GM21737 (cell line): Measurements from ENCODE around the gene USP32.
"Not testable (repeated sequence)": the region's sequence is repeated elsewhere in the genome, so short reads cannot be mapped to it uniquely, and the experiment has no call there.

Experiments used
- ATAC-seq: cut with Tn5 transposase; IDR thresholded peaks from one replicate; pipeline ENCODE4 v1.9.1; 2021; ENCODE audit warnings: mild to moderate bottlenecking, moderate library complexity; ENCODE audit not compliant: unreplicated experiment

The USP32 gene

GRCh38 chr17:60247836-60248461, 144.0 kb downstream of the USP32 start:
- ATAC-seq = no peak

GRCh38 chr17:60244656-60245055, 147.3 kb downstream of the USP32 start:
- ATAC-seq = no peak

GRCh38 chr17:60240290-60240689, 151.6 kb downstream of the USP32 start:
- ATAC-seq = no peak

GRCh38 chr17:60231691-60232090, 160.2 kb downstream of the USP32 start:
- ATAC-seq = no peak

- no peak for ATAC-seq
Measured at GRCh38 chr17:60231234-60231633, 160.7 kb downstream of the USP32 start.

- no peak for ATAC-seq
Measured at GRCh38 chr17:60230358-60230757, 161.6 kb downstream of the USP32 start.

- ATAC-seq = no peak
Measured at GRCh38 chr17:60229188-60229802, 162.6 kb downstream of the USP32 start.

- ATAC-seq = not testable (repeated sequence)
Measured at GRCh38 chr17:60227276-60227675, 164.7 kb downstream of the USP32 start.

GRCh38 chr17:60224064-60224463, 167.9 kb downstream of the USP32 start:
- ATAC-seq = no peak

GRCh38 chr17:60223456-60223855, 168.5 kb downstream of the USP32 start:
- no peak for ATAC-seq

- ATAC-seq = not testable (repeated sequence)
Measured at GRCh38 chr17:60218774-60219173, 173.2 kb downstream of the USP32 start.

- not testable (repeated sequence) for ATAC-seq
Measured at GRCh38 chr17:60215895-60216294, 176.0 kb downstream of the USP32 start.

GRCh38 chr17:60211282-60211681, 180.7 kb downstream of the USP32 start:
- not testable (repeated sequence) for ATAC-seq

- ATAC-seq = not testable (repeated sequence)
Measured at GRCh38 chr17:60208302-60208701, 183.6 kb downstream of the USP32 start.

- ATAC-seq = not testable (repeated sequence)
Measured at GRCh38 chr17:60205782-60206181, 186.2 kb downstream of the USP32 start.

GRCh38 chr17:60198630-60199029, 193.3 kb downstream of the USP32 start:
- ATAC-seq = not testable (repeated sequence)

GRCh38 chr17:60194141-60194540, 197.8 kb downstream of the USP32 start:
- ATAC-seq = not testable (repeated sequence)

- no peak for ATAC-seq
Measured at GRCh38 chr17:60193482-60193881, 198.5 kb downstream of the USP32 start.

GRCh38 chr17:60193032-60193431, 198.9 kb downstream of the USP32 start:
- ATAC-seq = not testable (repeated sequence)

GRCh38 chr17:60190032-60190431, 201.9 kb downstream of the USP32 start:
- ATAC-seq = not testable (repeated sequence)

- ATAC-seq = no peak
Measured at GRCh38 chr17:60188759-60189158, 203.2 kb downstream of the USP32 start.
